ENCODE results near the gene CPNE9.

Gene CPNE9, protein sequence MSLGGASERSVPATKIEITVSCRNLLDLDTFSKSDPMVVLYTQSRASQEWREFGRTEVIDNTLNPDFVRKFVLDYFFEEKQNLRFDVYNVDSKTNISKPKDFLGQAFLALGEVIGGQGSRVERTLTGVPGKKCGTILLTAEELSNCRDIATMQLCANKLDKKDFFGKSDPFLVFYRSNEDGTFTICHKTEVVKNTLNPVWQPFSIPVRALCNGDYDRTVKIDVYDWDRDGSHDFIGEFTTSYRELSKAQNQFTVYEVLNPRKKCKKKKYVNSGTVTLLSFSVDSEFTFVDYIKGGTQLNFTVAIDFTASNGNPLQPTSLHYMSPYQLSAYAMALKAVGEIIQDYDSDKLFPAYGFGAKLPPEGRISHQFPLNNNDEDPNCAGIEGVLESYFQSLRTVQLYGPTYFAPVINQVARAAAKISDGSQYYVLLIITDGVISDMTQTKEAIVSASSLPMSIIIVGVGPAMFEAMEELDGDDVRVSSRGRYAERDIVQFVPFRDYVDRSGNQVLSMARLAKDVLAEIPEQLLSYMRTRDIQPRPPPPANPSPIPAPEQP

GRCh38 chr3:9703736-9704346 lies at the start of gene CPNE9:
CPNE9 (plus strand) TSS chr3:9703833; CDS start chr3:9703997, 164 bp downstream.
- TF ChIP-seq, protein P1, sequence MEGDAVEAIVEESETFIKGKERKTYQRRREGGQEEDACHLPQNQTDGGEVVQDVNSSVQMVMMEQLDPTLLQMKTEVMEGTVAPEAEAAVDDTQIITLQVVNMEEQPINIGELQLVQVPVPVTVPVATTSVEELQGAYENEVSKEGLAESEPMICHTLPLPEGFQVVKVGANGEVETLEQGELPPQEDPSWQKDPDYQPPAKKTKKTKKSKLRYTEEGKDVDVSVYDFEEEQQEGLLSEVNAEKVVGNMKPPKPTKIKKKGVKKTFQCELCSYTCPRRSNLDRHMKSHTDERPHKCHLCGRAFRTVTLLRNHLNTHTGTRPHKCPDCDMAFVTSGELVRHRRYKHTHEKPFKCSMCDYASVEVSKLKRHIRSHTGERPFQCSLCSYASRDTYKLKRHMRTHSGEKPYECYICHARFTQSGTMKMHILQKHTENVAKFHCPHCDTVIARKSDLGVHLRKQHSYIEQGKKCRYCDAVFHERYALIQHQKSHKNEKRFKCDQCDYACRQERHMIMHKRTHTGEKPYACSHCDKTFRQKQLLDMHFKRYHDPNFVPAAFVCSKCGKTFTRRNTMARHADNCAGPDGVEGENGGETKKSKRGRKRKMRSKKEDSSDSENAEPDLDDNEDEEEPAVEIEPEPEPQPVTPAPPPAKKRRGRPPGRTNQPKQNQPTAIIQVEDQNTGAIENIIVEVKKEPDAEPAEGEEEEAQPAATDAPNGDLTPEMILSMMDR (conservative IDR thresholded peaks at IDR 0.05; ENCODE audit: low read length): no peak
- peak within 1 kb of the TSS; percentile 24 for H3K4me3 ChIP-seq (ENCODE audit: low read length)
- no peak for DNase-seq (ENCODE audit: low read depth)

DNA sequence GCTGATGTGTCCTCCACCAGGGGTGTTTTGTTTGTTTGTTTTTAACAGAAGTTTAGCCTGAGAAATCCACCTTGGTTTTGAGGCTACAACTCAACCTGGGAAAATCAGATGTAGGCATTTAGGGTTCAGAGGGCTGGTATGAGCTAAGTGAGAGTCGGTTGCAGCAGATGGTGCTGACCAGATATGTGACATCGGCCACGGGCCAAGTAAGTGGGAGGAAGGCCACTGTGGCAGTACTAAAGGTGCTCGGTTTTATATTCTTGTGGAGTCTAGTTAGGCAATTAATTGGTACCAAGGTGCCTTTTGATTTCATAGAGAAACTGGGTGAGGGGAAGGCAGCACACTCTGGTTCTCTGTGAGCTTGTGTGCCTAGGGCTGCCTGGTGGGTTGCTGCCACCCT lies 43.8 kb upstream of the CPNE9 start:
- H3K4me3 ChIP-seq (ENCODE audit: low read length): no peak overlapping the region
- TF ChIP-seq, protein P1 (conservative IDR thresholded peaks at IDR 0.05; ENCODE audit: low read length): no peak
- no peak for DNase-seq (ENCODE audit: low read depth)

GRCh38 chr3:9660972-9661371 lies 42.7 kb upstream of the CPNE9 start:
- no peak overlapping the region for H3K4me3 ChIP-seq (ENCODE audit: low read length)
- TF ChIP-seq, protein P1 (conservative IDR thresholded peaks at IDR 0.05; ENCODE audit: low read length): no peak
- DNase-seq (ENCODE audit: low read depth): no peak

DNA sequence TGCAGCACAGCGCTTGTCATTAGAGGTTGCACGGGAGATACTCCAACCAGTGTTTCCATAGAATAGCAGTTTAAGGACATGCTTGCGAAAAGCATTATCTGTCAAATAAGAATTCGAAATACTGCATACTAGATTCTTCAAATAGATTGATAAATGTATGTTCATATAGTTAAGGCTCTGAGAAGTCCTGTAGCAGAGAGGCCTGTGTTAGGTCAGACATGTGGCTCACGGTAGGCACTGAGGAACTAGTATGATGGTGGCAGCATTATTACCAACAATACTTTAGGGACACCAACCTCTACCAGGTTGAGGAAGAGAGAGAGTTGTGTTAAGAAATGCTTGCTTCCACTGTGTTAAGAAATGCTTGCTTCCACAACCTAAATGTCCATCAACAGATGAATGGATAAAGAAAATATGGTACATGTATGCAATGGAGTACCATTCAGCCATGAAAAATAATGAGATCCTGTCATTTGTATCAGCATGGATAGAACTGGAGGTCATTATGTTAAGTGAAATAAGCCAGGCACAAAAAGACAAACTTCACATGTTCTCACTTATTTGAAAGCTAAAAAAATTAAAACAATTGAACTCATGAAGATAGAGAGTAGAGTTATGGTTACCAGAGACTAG lies 39.4 kb upstream of the CPNE9 start:
- TF ChIP-seq, protein P1 (conservative IDR thresholded peaks at IDR 0.05; ENCODE audit: low read length): no peak
- no peak overlapping the region for H3K4me3 ChIP-seq (ENCODE audit: low read length)
- no peak for DNase-seq (ENCODE audit: low read depth)

DNA sequence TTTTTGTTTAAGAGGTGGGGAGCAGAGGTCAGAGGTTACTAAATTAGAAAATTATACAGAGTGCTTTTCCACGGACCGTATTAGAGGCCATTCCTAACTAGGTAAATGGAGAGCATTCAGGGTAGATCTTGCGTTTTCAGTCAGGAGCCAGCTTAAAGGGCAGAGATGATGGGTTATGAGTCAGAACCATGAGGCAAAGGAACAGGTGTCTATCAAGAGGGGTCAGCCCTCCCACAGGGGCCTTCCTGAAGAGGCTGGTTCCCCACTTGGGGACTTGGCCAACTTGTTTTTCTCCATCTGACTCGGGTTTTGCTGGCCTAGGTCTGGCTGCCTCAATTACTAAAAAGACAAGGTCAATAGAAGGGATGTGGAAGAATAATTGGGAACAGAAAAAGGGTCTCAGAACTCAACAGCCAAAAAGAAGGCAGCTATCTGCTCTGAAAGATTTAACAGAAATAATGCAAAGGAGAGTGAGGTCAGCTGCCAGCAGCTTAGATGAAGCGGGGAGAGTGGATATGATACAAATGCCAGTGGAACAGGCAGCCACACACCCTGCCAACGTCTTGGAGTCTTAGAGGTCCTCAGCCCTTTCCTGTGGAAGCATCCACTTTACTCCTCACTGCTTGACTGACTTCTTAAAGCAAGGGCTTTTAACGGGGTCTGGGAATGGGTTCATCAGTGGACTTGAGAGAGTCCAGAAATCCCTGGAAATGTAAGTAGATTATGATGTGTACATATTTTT lies 36.8 kb upstream of the CPNE9 start:
- DNase-seq (ENCODE audit: low read depth): no peak
- TF ChIP-seq, protein P1 (conservative IDR thresholded peaks at IDR 0.05; ENCODE audit: low read length): no peak
- H3K4me3 ChIP-seq (ENCODE audit: low read length): no peak overlapping the region

DNA sequence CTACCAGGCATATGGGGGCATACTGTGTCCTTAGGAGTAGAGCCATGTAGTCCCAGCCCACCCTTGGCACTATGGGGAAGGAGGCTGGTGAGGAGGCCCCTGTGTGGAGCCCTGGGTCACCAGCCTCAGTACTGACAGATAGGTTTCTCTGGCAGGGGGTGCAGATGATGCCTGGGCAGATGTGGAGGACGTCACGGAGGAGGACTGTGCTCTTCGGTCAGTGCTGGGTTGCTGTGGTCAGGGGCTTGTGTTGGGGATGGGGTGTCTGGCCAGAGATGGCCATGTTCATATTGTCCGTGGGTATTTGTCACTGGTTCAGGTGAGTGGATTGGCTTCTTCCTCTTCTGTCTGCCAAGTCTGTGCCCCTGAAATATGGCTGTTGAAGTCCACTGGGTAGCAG lies 34.4 kb upstream of the CPNE9 start:
- no peak overlapping the region for H3K4me3 ChIP-seq (ENCODE audit: low read length)
- DNase-seq (ENCODE audit: low read depth): no peak
- TF ChIP-seq, protein P1 (conservative IDR thresholded peaks at IDR 0.05; ENCODE audit: low read length): no peak

Data from AG10803 (cell line).